Karpas-422 (cell line): ENCODE results near the gene NXPE3. TPM values are rescaled to one million over a fixed set of nuclear protein-coding genes. Genes with fewer than 3 reads are reported as not detected.

ENCODE experiments used
- DNase-seq: peaks from one replicate; pipeline ENCODE4 v3.0.0-alpha.2; 2015
- H2AFZ ChIP-seq: fragments of 200-600 bp; sonication (generic); 2 replicates; pipeline ENCODE4 v1.6.1; 2014; ENCODE audit warnings: antibody characterized with exemption, low read length, mixed read lengths
- H3K27ac ChIP-seq: fragments of 200-600 bp; sonication (generic); 2 replicates; pipeline ENCODE4 v1.5.1; 2014; ENCODE audit warnings: mild to moderate bottlenecking, low read length, moderate library complexity
- H3K27me3 ChIP-seq: fragments of 200-600 bp; sonication (generic); 2 replicates; pipeline ENCODE4 v1.6.1; 2014; ENCODE audit warnings: low read length, mixed read lengths
- H3K36me3 ChIP-seq: fragments of 200-600 bp; sonication (generic); 2 replicates; pipeline ENCODE4 v1.6.1; 2014; ENCODE audit warnings: low read length, mixed read lengths; ENCODE audit not compliant: insufficient read depth
- H3K4me1 ChIP-seq: fragments of 200-600 bp; sonication (generic); 2 replicates; pipeline ENCODE4 v1.6.1; 2014; ENCODE audit warnings: mild to moderate bottlenecking, low read length, mixed read lengths
- H3K4me2 ChIP-seq: fragments of 200-600 bp; sonication (generic); 2 replicates; pipeline ENCODE4 v1.6.1; 2014; ENCODE audit warnings: low read length, low read depth, mild to moderate bottlenecking; ENCODE audit not compliant: poor library complexity, severe bottlenecking
- H3K4me3 ChIP-seq: fragments of 200-600 bp; sonication (generic); 2 replicates; pipeline ENCODE4 v1.5.1; 2014; ENCODE audit warnings: mild to moderate bottlenecking, antibody characterized with exemption, low read length, mixed read lengths
- H3K79me2 ChIP-seq: fragments of 200-600 bp; sonication (generic); 2 replicates; pipeline ENCODE4 v1.6.1; 2014; ENCODE audit warnings: mild to moderate bottlenecking, low read length, mixed read lengths
- H3K9ac ChIP-seq: fragments of 200-600 bp; sonication (generic); 2 replicates; pipeline ENCODE4 v1.6.0; 2014; ENCODE audit warnings: low read length
- H3K9me2 ChIP-seq: fragments of 200-600 bp; sonication (generic), shearing (Covaris generic); replicated peaks from 2 replicates; pipeline ENCODE4 v1.6.0; 2014; ENCODE audit warnings: mild to moderate bottlenecking, low read length, moderate library complexity; ENCODE audit not compliant: insufficient read depth
- H3K9me3 ChIP-seq: fragments of 300-700, 200-600 bp; sonication (generic); 2 replicates; pipeline ENCODE4 v1.6.1; 2014; ENCODE audit warnings: low read length, mixed read lengths
- H4K20me1 ChIP-seq: fragments of 200-600 bp; sonication (generic); 2 replicates; pipeline ENCODE4 v1.6.1; 2014; ENCODE audit warnings: mild to moderate bottlenecking, antibody characterized with exemption, low read length, low read depth; ENCODE audit not compliant: insufficient read depth
- total RNA-seq: library from RNA; depleted of rRNA; stranded (reverse); fragments of >200 nt; shearing (Covaris generic); gene quantifications from 2 replicates; pipeline ENCODE4 v1.2.3, GENCODE V29; 2014; ENCODE audit warnings: low replicate concordance

The NXPE3 gene
- total RNA-seq, 1 experiment from 2014 or later = 20.2 TPM

GRCh38 chr3:101806491-101806890, 27.5 kb downstream of the NXPE3 start:
- no peaks in the 10 kb centered on the region for H3K9me2 ChIP-seq
- DNase-seq = no peak
- H3K27me3 ChIP-seq = no peaks in the 10 kb centered on the region
- peaks cover 21% of the 10 kb centered on the region for H3K79me2 ChIP-seq
- H2AFZ ChIP-seq = no peak overlapping the region
- no peaks in the 10 kb centered on the region for H3K9me3 ChIP-seq
- H3K27ac ChIP-seq = no peak overlapping the region
- H3K4me1 ChIP-seq = peaks cover 21% of the 10 kb centered on the region
- H3K36me3 ChIP-seq = peaks cover 11% of the 10 kb centered on the region; the same call in 1 of the 2 replicates
- no peak overlapping the region for H3K4me2 ChIP-seq
- H4K20me1 ChIP-seq = no peaks in the 10 kb centered on the region
- no peak overlapping the region for H3K9ac ChIP-seq
- H3K4me3 ChIP-seq = no peak overlapping the region

GRCh38 chr3:101807888-101808287, 28.9 kb downstream of the NXPE3 start:
- peak overlapping the region; percentile 25; the same call in 1 of the 2 replicates for H3K27ac ChIP-seq
- peaks cover 11% of the 10 kb centered on the region; the same call in 1 of the 2 replicates for H3K36me3 ChIP-seq
- peaks cover 21% of the 10 kb centered on the region for H3K79me2 ChIP-seq
- no peaks in the 10 kb centered on the region for H3K9me2 ChIP-seq
- H2AFZ ChIP-seq = no peak overlapping the region
- H3K9me3 ChIP-seq = no peaks in the 10 kb centered on the region
- H3K4me2 ChIP-seq = peak overlapping the region; percentile 11
- peaks cover 21% of the 10 kb centered on the region for H3K4me1 ChIP-seq
- no peak overlapping the region for H3K9ac ChIP-seq
- H3K27me3 ChIP-seq = no peaks in the 10 kb centered on the region
- no peaks in the 10 kb centered on the region for H4K20me1 ChIP-seq
- no peak overlapping the region for H3K4me3 ChIP-seq
- no peak for DNase-seq

- H3K27ac ChIP-seq = no peak overlapping the region
- peak; percentile 82 for DNase-seq
- peaks cover 21% of the 10 kb centered on the region for H3K4me1 ChIP-seq
- no peaks in the 10 kb centered on the region for H3K27me3 ChIP-seq
- H3K4me2 ChIP-seq = no peak overlapping the region
- H3K9ac ChIP-seq = no peak overlapping the region
- H3K9me2 ChIP-seq = no peaks in the 10 kb centered on the region
- H3K36me3 ChIP-seq = peaks cover 11% of the 10 kb centered on the region; the same call in 1 of the 2 replicates
- no peak overlapping the region for H2AFZ ChIP-seq
- no peaks in the 10 kb centered on the region for H4K20me1 ChIP-seq
- no peak overlapping the region for H3K4me3 ChIP-seq
- no peaks in the 10 kb centered on the region for H3K9me3 ChIP-seq
- H3K79me2 ChIP-seq = peaks cover 10% of the 10 kb centered on the region; the same call in 1 of the 2 replicates
These were observed 30.4 kb downstream of the NXPE3 start for GRCh38 chr3:101809178-101810021.

GRCh38 chr3:101810022-101810418, 31.0 kb downstream of the NXPE3 start:
- Histone ChIP-seq H3K36me3 (peaks cover 8% of the 10 kb centered on the region; the same call in 1 of the 2 replicates), H3K9me2 (no peaks in the 10 kb centered on the region), H2AFZ (no peak overlapping the region), H4K20me1 (no peaks in the 10 kb centered on the region), H3K27me3 (no peaks in the 10 kb centered on the region), H3K4me3 (no peak overlapping the region), H3K9me3 (no peaks in the 10 kb centered on the region), H3K4me2 (no peak overlapping the region), H3K4me1 (peaks cover 21% of the 10 kb centered on the region), H3K79me2 (0 out of 2 replicates have a peak, but pooled peaks cover 6% of the 10 kb centered on the region), H3K9ac (no peak overlapping the region), H3K27ac (no peak overlapping the region)
- DNase-seq = no peak

GRCh38 chr3:101811875-101812274, 32.9 kb downstream of the NXPE3 start:
- no peak for DNase-seq
- no peaks in the 10 kb centered on the region for H3K27me3 ChIP-seq
- no peaks in the 10 kb centered on the region for H3K9me3 ChIP-seq
- no peak overlapping the region for H3K4me2 ChIP-seq
- no peak overlapping the region for H3K27ac ChIP-seq
- no peaks in the 10 kb centered on the region for H3K9me2 ChIP-seq
- no peak overlapping the region for H2AFZ ChIP-seq
- no peaks in the 10 kb centered on the region for H4K20me1 ChIP-seq
- H3K4me3 ChIP-seq = no peak overlapping the region
- H3K4me1 ChIP-seq = peaks cover 21% of the 10 kb centered on the region
- no peaks in the 10 kb centered on the region for H3K79me2 ChIP-seq
- H3K36me3 ChIP-seq = 0 out of 2 replicates have a peak, but pooled peaks cover 2% of the 10 kb centered on the region
- H3K9ac ChIP-seq = no peak overlapping the region

- H3K9ac ChIP-seq = no peak overlapping the region
- H3K79me2 ChIP-seq = no peaks in the 10 kb centered on the region
- no peak for DNase-seq
- H3K4me1 ChIP-seq = peaks cover 15% of the 10 kb centered on the region
- 0 out of 2 replicates have a peak, but pooled peaks cover 8% of the 10 kb centered on the region for H3K36me3 ChIP-seq
- no peaks in the 10 kb centered on the region for H4K20me1 ChIP-seq
- H3K27me3 ChIP-seq = no peaks in the 10 kb centered on the region
- no peak overlapping the region for H3K27ac ChIP-seq
- no peak overlapping the region for H3K4me3 ChIP-seq
- no peak overlapping the region for H2AFZ ChIP-seq
- H3K4me2 ChIP-seq = no peak overlapping the region
- H3K9me2 ChIP-seq = no peaks in the 10 kb centered on the region
- H3K9me3 ChIP-seq = no peaks in the 10 kb centered on the region
These were observed 33.9 kb downstream of the NXPE3 start for GRCh38 chr3:101812895-101813294.

- H3K79me2 ChIP-seq = no peaks in the 10 kb centered on the region
- H4K20me1 ChIP-seq = no peaks in the 10 kb centered on the region
- H3K36me3 ChIP-seq = 0 out of 2 replicates have a peak, but pooled peaks cover 8% of the 10 kb centered on the region
- no peak overlapping the region for H2AFZ ChIP-seq
- no peak overlapping the region for H3K4me3 ChIP-seq
- no peaks in the 10 kb centered on the region for H3K9me2 ChIP-seq
- no peak overlapping the region for H3K9ac ChIP-seq
- H3K27me3 ChIP-seq = no peaks in the 10 kb centered on the region
- no peak overlapping the region for H3K4me2 ChIP-seq
- no peak overlapping the region for H3K27ac ChIP-seq
- peak; percentile 70 for DNase-seq
- peaks cover 7% of the 10 kb centered on the region for H3K4me1 ChIP-seq
- H3K9me3 ChIP-seq = no peaks in the 10 kb centered on the region
These were observed 34.9 kb downstream of the NXPE3 start for GRCh38 chr3:101813817-101814440.

GRCh38 chr3:101814835-101815234, 35.8 kb downstream of the NXPE3 start:
- no peak for DNase-seq
- H2AFZ ChIP-seq = no peak overlapping the region
- H3K4me1 ChIP-seq = no peaks in the 10 kb centered on the region; the same call in 1 of the 2 replicates
- no peak overlapping the region for H3K4me3 ChIP-seq
- no peaks in the 10 kb centered on the region for H3K79me2 ChIP-seq
- no peak overlapping the region for H3K9ac ChIP-seq
- H4K20me1 ChIP-seq = no peaks in the 10 kb centered on the region
- H3K27me3 ChIP-seq = no peaks in the 10 kb centered on the region
- H3K27ac ChIP-seq = no peak overlapping the region
- H3K9me2 ChIP-seq = no peaks in the 10 kb centered on the region
- no peak overlapping the region for H3K4me2 ChIP-seq
- H3K36me3 ChIP-seq = 0 out of 2 replicates have a peak, but pooled peaks cover 8% of the 10 kb centered on the region
- no peaks in the 10 kb centered on the region for H3K9me3 ChIP-seq
